Body of pancreas (tissue), 4 donors: ENCODE data around the gene AIF1. TPM values are rescaled to one million over a fixed set of nuclear protein-coding genes. Genes with fewer than 3 reads are reported as not detected.

Experiments
- ATAC-seq: fragments of 150-250 bp; one replicate; pipeline ENCODE4 v1.9.1; 2016
- DNase-seq, 4 donors: peaks; one replicate each; pipeline ENCODE4 v3.0.0-alpha.2; 2019
- H3K27ac ChIP-seq, 4 donors: fragments of 200-600 bp; sonication (generic); 1 replicate in 3 of 4; 2 replicates in 1 of 4; pipeline versions ENCODE4 v1.5.1 to v1.6.1; 2016 to 2019; ENCODE audit warnings: mild to moderate bottlenecking in 1 of 4, mixed read lengths in 1 of 4, moderate library complexity in 1 of 4
- H3K27me3 ChIP-seq, 2 donors: fragments of 200-600 bp; sonication (generic); one replicate each; pipeline ENCODE4 v1.6.0; 2016; ENCODE audit warnings: mild to moderate bottlenecking in 1 of 2
- H3K36me3 ChIP-seq, 2 donors: fragments of 200-600 bp; sonication (generic); replicated peaks in 1 of 2; 2 replicates each; pipeline ENCODE4 v1.5.1; 2016; ENCODE audit warnings: low read depth in 2 of 2; ENCODE audit not compliant: insufficient read depth in 1 of 2
- H3K4me1 ChIP-seq: fragments of 200-600 bp; sonication (generic); one replicate; pipeline ENCODE4 v1.6.0; 2016
- H3K4me3 ChIP-seq, 2 donors: fragments of 200-600 bp; sonication (generic); 1 replicate in 1 of 2; 2 replicates in 1 of 2; pipeline ENCODE4 v1.5.1; 2016 to 2019
- H3K9me3 ChIP-seq, 3 donors: fragments of 200-600 bp; sonication (generic); 1 replicate in 2 of 3; 2 replicates in 1 of 3; pipeline ENCODE4 v1.5.1; 2016
- CTCF ChIP-seq, 7 experiments: fragments of 450-650 bp in 4 of 7; fragments of 200-600 bp in 3 of 7; sonication (generic) in 3 of 7; IDR thresholded peaks; one replicate each; pipeline ENCODE4 v1.5.1; 2016 to 2019; ENCODE audit warnings: antibody characterized with exemption in 7 of 7
- POLR2A ChIP-seq, 3 donors: fragments of 450-650 bp; IDR thresholded peaks; one replicate each; pipeline ENCODE4 v1.6.1; 2016; ENCODE audit warnings: antibody characterized with exemption in 3 of 3, mild to moderate bottlenecking in 2 of 3
- WGBS, 2 donors: methylation state at CpG; one replicate each; pipeline ENCODE4 v1.1.5; 2017; 5-methylcytosine and 5-hydroxymethylcytosine counted together
- intact Hi-C: fragments of 100-400 bp; cut with DNase I; formaldehyde crosslinking; loops from one replicate; pipeline ENCODE4 v1.15.1; 2023
- total RNA-seq, 2 donors: library from RNA; depleted of rRNA; stranded (reverse); fragments of >200 nt; gene quantifications; one replicate each; pipeline ENCODE4 v1.1.0, GENCODE V29; 2016

Gene AIF1
- total RNA-seq, 2 donors from 2014 or later = 2.3 to 7.3 TPM

- WGBS, 2 donors = 91 to 94% methylated on average over 25 of the region's 25 CpGs
- Histone ChIP-seq H3K27ac (no peak overlapping the region), H3K36me3 (peaks cover 31 to 68% of the 10 kb centered on the region in 2 donors), H3K27me3 (no peaks in the 10 kb centered on the region), H3K9me3 (no peaks in the 10 kb centered on the region), H3K4me1 (no peaks in the 10 kb centered on the region), H3K4me3 (no peak overlapping the region)
- DNase-seq (no peak), ATAC-seq (no peak)
- no peak for TF ChIP-seq CTCF (IDR thresholded peaks at IDR 0.05)
- TF ChIP-seq POLR2A (IDR thresholded peaks at IDR 0.05) = no peak
- intact Hi-C loops = no loop called here
Observed at GRCh38 chr6:31630177-31630934, 15.3 kb downstream of the AIF1 start.

DNA sequence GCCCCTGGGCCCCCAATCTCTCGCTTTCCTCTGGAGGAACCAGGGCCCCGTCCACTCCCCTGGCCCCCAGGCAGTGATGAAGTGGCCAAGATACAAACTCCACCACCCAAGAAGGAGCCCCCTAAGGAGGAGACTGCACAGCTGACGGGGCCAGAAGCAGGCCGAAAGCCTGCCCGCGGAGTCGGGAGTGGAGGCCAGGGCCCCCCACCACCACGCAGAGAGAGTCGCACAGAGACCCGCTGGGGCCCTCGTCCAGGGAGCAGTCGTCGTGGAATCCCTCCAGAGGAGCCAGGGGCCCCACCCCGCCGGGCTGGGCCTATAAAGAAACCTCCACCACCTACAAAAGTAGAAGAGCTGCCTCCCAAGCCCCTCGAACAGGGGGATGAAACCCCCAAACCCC, 16.2 kb downstream of the AIF1 start:
- H3K9me3 ChIP-seq = no peaks in the 10 kb centered on the region
- 87 to 98% methylated on average over 4 to 16 of the region's 16 CpGs for WGBS, 2 donors
- TF ChIP-seq CTCF (IDR thresholded peaks at IDR 0.05) (no peak), POLR2A (IDR thresholded peaks at IDR 0.05) (no peak)
- ATAC-seq (no peak), DNase-seq (no peak)
- intact Hi-C loops = no loop called here
- H3K4me3 ChIP-seq = no peak overlapping the region
- no peaks in the 10 kb centered on the region for H3K4me1 ChIP-seq
- peaks cover 29 to 64% of the 10 kb centered on the region in 2 donors for H3K36me3 ChIP-seq
- no peak overlapping the region for H3K27ac ChIP-seq
- no peaks in the 10 kb centered on the region for H3K27me3 ChIP-seq

- intact Hi-C loops = no loop called here
- no peak for TF ChIP-seq POLR2A (IDR thresholded peaks at IDR 0.05)
- no peak for TF ChIP-seq CTCF (IDR thresholded peaks at IDR 0.05)
- ATAC-seq (no peak), DNase-seq (no peak)
- no peaks in the 10 kb centered on the region for H3K9me3 ChIP-seq
- H3K4me3 ChIP-seq = no peak overlapping the region
- no peaks in the 10 kb centered on the region for H3K4me1 ChIP-seq
- H3K27ac ChIP-seq = no peak overlapping the region
- peaks cover 24 to 66% of the 10 kb centered on the region in 2 donors for H3K36me3 ChIP-seq
- no peaks in the 10 kb centered on the region for H3K27me3 ChIP-seq
- WGBS, 2 donors = 88 to 96% methylated on average over 25 to 31 of the region's 32 CpGs
Observed at GRCh38 chr6:31631681-31632278, 16.7 kb downstream of the AIF1 start.

DNA sequence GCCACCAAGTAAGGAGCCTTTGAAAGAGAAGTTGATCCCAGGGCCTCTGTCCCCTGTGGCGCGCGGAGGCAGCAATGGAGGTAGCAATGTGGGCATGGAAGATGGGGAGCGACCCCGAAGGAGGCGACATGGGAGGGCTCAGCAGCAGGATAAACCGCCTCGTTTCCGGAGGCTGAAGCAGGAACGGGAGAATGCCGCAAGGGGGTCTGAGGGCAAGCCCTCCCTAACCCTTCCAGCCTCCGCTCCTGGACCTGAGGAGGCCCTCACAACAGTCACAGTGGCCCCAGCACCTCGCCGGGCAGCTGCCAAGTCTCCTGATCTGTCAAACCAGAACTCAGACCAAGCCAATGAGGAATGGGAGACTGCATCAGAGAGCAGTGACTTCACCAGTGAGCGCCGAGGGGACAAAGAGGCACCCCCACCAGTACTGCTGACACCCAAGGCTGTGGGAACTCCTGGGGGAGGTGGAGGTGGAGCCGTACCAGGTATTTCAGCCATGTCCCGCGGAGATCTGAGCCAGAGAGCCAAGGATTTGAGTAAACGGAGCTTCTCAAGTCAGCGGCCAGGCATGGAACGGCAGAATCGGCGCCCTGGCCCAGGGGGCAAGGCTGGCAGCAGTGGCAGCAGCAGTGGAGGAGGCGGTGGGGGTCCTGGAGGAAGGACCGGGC, 17.4 kb downstream of the AIF1 start:
- Histone ChIP-seq H3K36me3 (peaks cover 24 to 69% of the 10 kb centered on the region in 2 donors), H3K27ac (no peak overlapping the region), H3K27me3 (no peaks in the 10 kb centered on the region), H3K9me3 (no peaks in the 10 kb centered on the region), H3K4me1 (no peaks in the 10 kb centered on the region), H3K4me3 (no peak overlapping the region)
- ATAC-seq (no peak), DNase-seq (no peak)
- 88 to 89% methylated on average over 24 to 25 of the region's 26 CpGs for WGBS, 2 donors
- no peak for TF ChIP-seq CTCF (IDR thresholded peaks at IDR 0.05)
- TF ChIP-seq POLR2A (IDR thresholded peaks at IDR 0.05) = no peak
- intact Hi-C loops = no loop called here
